OCI-LY3 (cell line): ENCODE data around the gene SAMD5.

Source experiments
- H2AFZ ChIP-seq: fragments of 200-600, 300-600 bp; shearing (Covaris generic); 2 replicates; pipeline ENCODE4 v1.6.0; 2014; ENCODE audit warnings: antibody characterized with exemption, low read depth, low read length
- H3K27ac ChIP-seq: fragments of 200-600, 300-600 bp; sonication (generic); 2 replicates; pipeline ENCODE4 v1.5.1; 2014; ENCODE audit warnings: mild to moderate bottlenecking, low read length, moderate library complexity, mixed read lengths
- H3K27me3 ChIP-seq: fragments of 200-600, 300-600 bp; sonication (generic); 2 replicates; pipeline ENCODE4 v1.6.1; 2014; ENCODE audit warnings: low read depth, low read length, mixed read lengths
- H3K36me3 ChIP-seq: fragments of 200-600, 300-600 bp; sonication (generic); replicated peaks from 2 replicates; pipeline ENCODE3; 2014; ENCODE audit warnings: low read depth, low read length, mixed read lengths
- H3K4me1 ChIP-seq: fragments of 300-600, 200-600 bp; sonication (generic); 2 replicates; pipeline ENCODE4 v1.6.1; 2014; ENCODE audit warnings: low read length, mixed read lengths
- H3K4me2 ChIP-seq: fragments of 200-600, 300-600 bp; sonication (generic); 2 replicates; pipeline ENCODE4 v1.6.1; 2014; ENCODE audit warnings: low read length, mixed read lengths
- H3K4me3 ChIP-seq: fragments of 300-600, 200-600 bp; sonication (generic); 2 replicates; pipeline ENCODE4 v1.5.1; 2014; ENCODE audit warnings: antibody characterized with exemption, mild to moderate bottlenecking, low read length, moderate library complexity
- H3K79me2 ChIP-seq: fragments of 300-600, 200-600 bp; shearing (Covaris generic); 2 replicates; pipeline ENCODE4 v1.6.1; 2014; ENCODE audit warnings: mild to moderate bottlenecking, low read length, mixed read lengths
- H3K9ac ChIP-seq: fragments of 300-600, 200-600 bp; shearing (Covaris generic); 2 replicates; pipeline ENCODE4 v1.6.0; 2014; ENCODE audit warnings: mild to moderate bottlenecking, low read length, moderate library complexity
- H3K9me3 ChIP-seq: fragments of 200-600, 300-600 bp; shearing (Covaris generic); 2 replicates; pipeline ENCODE4 v1.6.1; 2014; ENCODE audit warnings: low read length, mixed read lengths; ENCODE audit not compliant: insufficient read depth
- H4K20me1 ChIP-seq: fragments of 200-600, 300-600 bp; sonication (generic); 2 replicates; pipeline ENCODE4 v1.6.1; 2016; ENCODE audit warnings: low read length, mixed read lengths; ENCODE audit not compliant: insufficient read depth
- CTCF ChIP-seq: fragments of 200-600, 300-600 bp; sonication (generic); IDR thresholded peaks from 2 replicates; pipeline ENCODE4 v1.5.1; 2014; ENCODE audit warnings: antibody characterized with exemption, low read length, low read depth
- EZH2phosphoT487 ChIP-seq: fragments of 200-600 bp; shearing (Covaris generic); IDR thresholded peaks from 2 replicates; pipeline ENCODE4 v1.6.1; 2018; ENCODE audit warnings: antibody characterized with exemption, mixed run types, low read depth

The SAMD5 gene

DNA sequence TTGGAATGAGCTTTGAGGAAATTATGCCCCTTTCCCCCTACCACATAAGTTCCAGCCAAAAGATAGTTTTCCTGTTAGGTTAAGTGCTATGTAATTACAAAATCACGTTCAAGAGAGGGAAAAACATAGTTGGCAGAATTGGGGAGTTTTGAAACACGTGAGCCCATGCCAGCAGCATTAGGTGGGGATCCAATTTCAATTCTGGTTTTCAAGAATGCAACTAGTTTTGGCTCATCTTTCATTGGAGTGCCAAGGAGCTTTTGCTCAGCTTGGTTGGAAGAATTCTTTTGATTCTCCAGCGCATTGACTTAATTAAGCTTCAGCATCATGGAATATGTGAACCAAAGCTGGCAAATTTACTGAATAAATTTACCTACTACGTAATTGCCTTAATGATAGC lies 95.9 kb downstream of the SAMD5 start:
- no peaks in the 10 kb centered on the region for H4K20me1 ChIP-seq
- H3K27ac ChIP-seq = no peak overlapping the region
- H3K9ac ChIP-seq = no peak overlapping the region
- H3K79me2 ChIP-seq = no peaks in the 10 kb centered on the region
- no peak overlapping the region for H2AFZ ChIP-seq
- TF ChIP-seq EZH2phosphoT487 = no peak
- no peak for TF ChIP-seq CTCF
- H3K36me3 ChIP-seq = no peaks in the 10 kb centered on the region
- no peaks in the 10 kb centered on the region for H3K4me1 ChIP-seq
- H3K4me2 ChIP-seq = no peak overlapping the region
- H3K4me3 ChIP-seq = no peak overlapping the region
- no peaks in the 10 kb centered on the region for H3K27me3 ChIP-seq
- H3K9me3 ChIP-seq = no peaks in the 10 kb centered on the region

DNA sequence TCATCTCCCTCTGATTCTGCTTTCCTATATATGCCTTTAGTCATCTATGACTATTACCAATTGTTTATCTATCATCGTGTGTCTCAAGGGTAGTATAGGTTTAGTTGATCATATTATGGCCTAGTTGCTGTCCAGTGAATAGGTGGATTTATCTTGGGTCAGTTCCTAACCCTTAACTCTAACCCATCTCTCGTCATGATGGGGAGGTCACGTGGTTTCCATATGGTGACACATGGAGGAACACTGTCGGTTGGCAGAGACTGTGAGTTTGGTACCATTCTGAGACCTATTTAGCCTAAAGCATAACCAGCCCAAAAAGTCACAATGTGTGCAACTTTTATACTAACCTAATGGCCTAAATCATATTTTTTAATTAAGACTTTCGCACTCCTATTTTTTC lies 103.5 kb downstream of the SAMD5 start:
- H3K9ac ChIP-seq = no peak overlapping the region
- TF ChIP-seq CTCF = no peak
- no peak overlapping the region for H3K27ac ChIP-seq
- H3K4me1 ChIP-seq = no peaks in the 10 kb centered on the region
- H3K4me3 ChIP-seq = no peak overlapping the region
- no peaks in the 10 kb centered on the region for H3K79me2 ChIP-seq
- H3K27me3 ChIP-seq = no peaks in the 10 kb centered on the region
- H3K4me2 ChIP-seq = no peak overlapping the region
- no peaks in the 10 kb centered on the region for H4K20me1 ChIP-seq
- H3K9me3 ChIP-seq = no peaks in the 10 kb centered on the region
- no peak overlapping the region for H2AFZ ChIP-seq
- no peaks in the 10 kb centered on the region for H3K36me3 ChIP-seq

- H3K9ac ChIP-seq = no peak overlapping the region
- H4K20me1 ChIP-seq = no peaks in the 10 kb centered on the region
- no peaks in the 10 kb centered on the region for H3K4me1 ChIP-seq
- no peak overlapping the region for H3K4me3 ChIP-seq
- H3K27ac ChIP-seq = no peak overlapping the region
- TF ChIP-seq EZH2phosphoT487 (no peak), CTCF (no peak)
- H3K4me2 ChIP-seq = no peak overlapping the region
- H3K79me2 ChIP-seq = no peaks in the 10 kb centered on the region
- no peaks in the 10 kb centered on the region for H3K9me3 ChIP-seq
- no peaks in the 10 kb centered on the region for H3K27me3 ChIP-seq
- no peaks in the 10 kb centered on the region for H3K36me3 ChIP-seq
- no peak overlapping the region for H2AFZ ChIP-seq
Observed at GRCh38 chr6:147614501-147614900, 106.0 kb downstream of the SAMD5 start.

DNA sequence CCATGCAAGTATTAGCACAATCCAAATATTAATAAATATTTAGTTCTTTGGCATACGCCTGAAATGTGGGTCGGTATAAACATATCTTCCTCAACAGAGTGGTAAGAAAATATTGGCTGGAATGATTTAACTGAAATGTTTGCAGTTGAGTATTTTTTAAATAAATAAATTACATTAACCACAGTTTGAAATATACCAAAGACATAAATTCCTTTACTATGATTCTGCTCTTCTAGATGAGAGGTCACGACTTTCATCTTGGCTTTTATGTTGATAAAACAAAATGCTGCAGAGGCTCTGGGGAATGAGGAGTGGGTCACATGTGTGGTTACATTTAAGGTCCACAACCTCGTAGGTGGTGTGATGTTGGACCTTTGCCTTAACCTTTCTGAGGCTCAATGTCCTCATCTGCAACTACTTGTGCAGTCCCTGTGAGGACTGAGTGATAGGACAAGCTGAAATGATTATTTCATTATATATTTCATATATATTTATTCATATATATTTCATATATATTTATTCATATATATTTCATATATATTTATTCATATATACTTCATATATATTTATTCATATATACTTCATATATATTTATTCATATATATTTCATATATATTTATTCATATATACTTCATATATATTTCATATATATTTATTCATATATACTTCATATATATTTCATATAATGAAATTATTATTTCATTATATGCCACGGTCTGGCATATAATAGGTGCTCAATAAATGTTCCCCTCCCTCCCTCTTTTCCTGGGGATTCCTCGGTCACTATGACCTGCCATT lies 107.4 kb downstream of the SAMD5 start:
- TF ChIP-seq EZH2phosphoT487 (no peak), CTCF (no peak)
- no peaks in the 10 kb centered on the region for H3K27me3 ChIP-seq
- H3K27ac ChIP-seq = no peak overlapping the region
- H3K4me2 ChIP-seq = no peak overlapping the region
- H3K36me3 ChIP-seq = no peaks in the 10 kb centered on the region
- no peak overlapping the region for H3K9ac ChIP-seq
- H4K20me1 ChIP-seq = no peaks in the 10 kb centered on the region
- no peaks in the 10 kb centered on the region for H3K9me3 ChIP-seq
- no peaks in the 10 kb centered on the region for H3K4me1 ChIP-seq
- H3K79me2 ChIP-seq = no peaks in the 10 kb centered on the region
- no peak overlapping the region for H3K4me3 ChIP-seq
- no peak overlapping the region for H2AFZ ChIP-seq
